Activated CD4-positive, alpha-beta T cell treated with anti-CD3 and anti-CD28 coated beads, Interleukin-2, amount 50 U/mL, for 24 hours (primary cell): ENCODE results near the gene ASTN2.

Source experiments
- DNase-seq, 2 donors: peaks; one replicate each; pipeline ENCODE4 v3.0.0-alpha.2; 2020; ENCODE audit warnings: low read depth in 1 of 2, low spot score in 1 of 2

ASTN2 gene

GRCh38 chr9:116449949-116450348, 964.9 kb downstream of the ASTN2 start:
- no peak for DNase-seq

DNA sequence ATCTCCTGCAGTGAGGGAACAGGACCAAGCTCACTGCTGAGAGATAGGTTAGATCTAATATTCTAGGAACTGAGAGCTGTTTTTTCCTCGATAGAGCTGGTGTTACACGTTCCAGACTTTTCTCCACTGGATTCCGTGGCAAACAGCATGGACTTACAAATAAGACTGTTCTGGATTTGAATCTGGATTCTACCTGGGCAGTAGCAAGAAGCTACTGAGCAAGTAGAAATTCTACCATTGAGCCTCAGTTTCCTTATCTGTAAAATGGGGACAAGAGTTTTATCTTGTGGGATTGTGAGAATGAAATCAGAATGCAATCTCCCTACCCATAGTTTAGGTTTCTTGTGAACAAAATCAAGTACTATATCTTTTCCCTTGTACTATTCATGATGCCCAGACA, 966.4 kb downstream of the ASTN2 start:
- no peak for DNase-seq

GRCh38 chr9:116447934-116448333, 966.9 kb downstream of the ASTN2 start:
- DNase-seq: no peak

- no peak for DNase-seq
Measured at GRCh38 chr9:116442528-116442927, 972.3 kb downstream of the ASTN2 start.

DNA sequence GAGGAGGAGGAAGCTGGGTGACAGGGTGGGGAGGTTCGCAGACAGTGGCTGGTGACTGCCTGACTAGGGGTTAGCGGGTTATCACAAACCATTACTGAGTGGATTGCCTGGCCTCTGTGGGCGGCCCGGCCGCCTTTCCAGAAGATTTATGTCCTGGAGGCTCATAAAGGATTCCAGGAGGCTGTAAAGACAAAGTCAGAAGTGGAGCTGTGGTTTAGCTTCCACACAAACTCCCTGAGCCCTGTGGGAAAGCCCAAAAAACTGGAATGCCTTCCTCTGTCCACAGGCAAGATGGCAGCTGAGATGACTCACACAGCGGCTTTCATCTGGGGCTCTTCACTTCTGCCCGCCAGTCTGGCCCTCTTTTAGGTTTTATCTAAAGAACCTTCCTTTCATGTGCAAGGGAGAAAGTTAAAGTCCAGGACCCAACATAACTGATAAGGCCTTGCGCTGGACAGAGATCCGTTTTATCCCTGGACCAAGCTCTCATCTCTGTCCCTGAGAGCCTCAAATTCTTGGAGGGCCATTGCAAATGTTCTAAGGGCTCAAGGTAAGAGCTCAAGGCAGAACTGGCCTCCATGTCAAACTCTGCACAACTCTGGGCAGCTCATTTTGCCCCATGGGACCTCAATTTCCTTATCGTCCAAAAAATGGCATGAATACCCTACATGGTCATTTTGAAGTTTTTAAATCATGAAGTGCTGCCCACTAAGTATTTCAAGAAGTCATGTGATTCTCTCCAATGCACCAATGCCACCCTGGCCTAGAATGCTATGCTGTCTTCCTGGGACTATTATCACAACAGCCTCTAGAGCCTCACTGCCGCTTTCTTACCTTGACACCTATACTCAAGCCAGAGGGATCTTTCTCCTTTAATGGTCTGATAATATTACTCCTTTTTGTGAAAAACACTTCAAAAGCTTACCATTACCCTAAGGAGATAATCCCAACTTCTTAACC, 977.2 kb downstream of the ASTN2 start:
- DNase-seq: no peak

DNA sequence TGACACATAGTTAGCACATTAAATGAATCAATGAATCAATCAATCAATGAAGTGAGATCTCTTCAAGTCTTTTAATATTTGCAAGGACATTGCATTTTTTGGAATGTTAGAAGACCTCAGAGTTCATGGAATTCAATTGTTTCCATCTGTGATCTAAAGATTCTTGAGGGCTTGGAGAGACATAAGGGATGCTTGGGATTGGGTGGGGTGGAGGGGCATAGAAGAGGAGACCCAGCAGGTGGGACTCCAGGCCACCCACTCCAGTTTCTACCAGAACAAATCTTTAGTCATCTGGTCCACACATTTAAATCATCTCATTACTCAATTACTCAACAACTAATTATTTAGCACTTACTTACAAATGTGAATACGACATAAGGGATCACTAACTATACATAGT, 978.7 kb downstream of the ASTN2 start:
- DNase-seq: no peak

- DNase-seq: no peak
Measured at GRCh38 chr9:116435706-116436105, 979.2 kb downstream of the ASTN2 start.

GRCh38 chr9:116434314-116434713, 980.5 kb downstream of the ASTN2 start:
- DNase-seq: no peak

DNA sequence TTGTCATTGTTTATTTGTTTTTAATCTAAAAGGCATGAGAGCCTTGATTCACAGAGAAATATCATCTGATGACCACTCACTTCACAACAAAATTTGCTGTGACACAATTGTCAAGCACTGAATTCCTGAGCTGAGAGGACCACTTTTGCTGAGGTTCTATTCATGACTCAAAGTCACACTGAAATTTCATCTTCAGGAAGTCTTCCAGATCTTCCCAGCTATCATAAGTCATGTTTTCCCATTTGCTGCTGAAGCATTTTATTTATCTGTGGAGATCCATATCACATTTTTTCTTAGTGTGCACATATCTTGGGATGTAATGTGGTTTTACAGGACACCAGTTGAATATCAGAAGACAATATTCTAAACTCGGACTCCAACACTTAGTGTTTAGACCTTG, 982.8 kb downstream of the ASTN2 start:
- DNase-seq: no peak

DNA sequence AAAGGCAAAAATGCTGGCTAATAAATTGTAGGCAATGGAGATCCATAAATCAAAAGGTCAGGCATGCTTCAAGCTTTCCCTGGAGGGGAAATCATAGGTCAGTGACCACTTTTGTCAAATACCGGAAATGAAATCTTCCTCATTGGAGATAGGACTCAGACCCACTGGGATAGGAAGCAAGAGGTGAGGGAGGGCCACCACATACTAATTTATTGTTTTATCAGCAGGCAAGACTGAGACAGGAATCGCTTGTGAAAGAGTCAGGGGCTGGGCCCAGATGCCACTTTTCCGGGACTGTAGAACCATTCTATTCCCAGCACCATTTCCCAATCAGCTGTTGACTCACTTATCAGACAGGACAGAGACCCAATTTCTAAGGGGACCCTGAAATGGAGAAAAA, 984.0 kb downstream of the ASTN2 start:
- no peak for DNase-seq

GRCh38 chr9:116425244-116425643, 989.6 kb downstream of the ASTN2 start:
- no peak for DNase-seq

GRCh38 chr9:116423149-116423548, 991.7 kb downstream of the ASTN2 start:
- DNase-seq: no peak

DNA sequence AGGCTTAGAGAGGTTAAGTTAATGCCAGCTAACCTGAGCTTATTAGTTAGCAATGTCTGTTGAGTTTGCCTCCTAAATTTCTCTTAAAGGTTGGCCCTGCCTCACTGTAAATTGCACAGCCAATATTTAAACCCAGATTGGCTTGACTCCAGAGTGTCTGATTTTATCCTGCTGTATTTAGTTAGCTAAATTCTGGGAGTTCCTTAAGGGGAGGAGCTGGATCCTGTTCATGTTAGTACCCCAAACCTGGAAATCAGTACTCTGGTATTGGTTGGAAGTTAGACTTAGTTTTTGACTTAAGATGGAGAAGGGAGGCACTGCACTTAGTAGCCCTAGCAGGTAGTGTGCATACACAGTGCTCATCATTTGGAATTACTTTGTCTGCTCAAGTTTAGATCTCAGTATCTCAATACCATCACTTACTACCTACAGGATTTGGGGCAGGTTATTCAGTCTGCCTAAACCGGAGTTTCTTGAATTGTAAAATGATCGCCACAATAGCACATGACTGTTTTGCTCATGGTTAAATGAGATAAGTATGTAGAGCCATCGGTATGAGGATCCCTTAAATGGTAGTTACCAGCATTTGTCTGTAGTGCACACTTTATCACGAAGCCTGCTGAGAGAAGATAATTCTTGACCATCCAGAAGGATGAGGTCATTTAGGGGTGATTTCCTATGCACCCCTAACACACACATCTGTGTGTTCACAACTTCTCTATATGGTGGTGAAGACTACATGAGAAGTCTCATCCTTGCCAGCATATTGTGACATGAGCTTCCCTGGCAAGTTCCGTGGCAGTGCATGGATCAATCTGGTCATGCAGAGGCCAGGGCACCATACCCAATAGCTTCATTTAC, 992.5 kb downstream of the ASTN2 start:
- no peak for DNase-seq

DNA sequence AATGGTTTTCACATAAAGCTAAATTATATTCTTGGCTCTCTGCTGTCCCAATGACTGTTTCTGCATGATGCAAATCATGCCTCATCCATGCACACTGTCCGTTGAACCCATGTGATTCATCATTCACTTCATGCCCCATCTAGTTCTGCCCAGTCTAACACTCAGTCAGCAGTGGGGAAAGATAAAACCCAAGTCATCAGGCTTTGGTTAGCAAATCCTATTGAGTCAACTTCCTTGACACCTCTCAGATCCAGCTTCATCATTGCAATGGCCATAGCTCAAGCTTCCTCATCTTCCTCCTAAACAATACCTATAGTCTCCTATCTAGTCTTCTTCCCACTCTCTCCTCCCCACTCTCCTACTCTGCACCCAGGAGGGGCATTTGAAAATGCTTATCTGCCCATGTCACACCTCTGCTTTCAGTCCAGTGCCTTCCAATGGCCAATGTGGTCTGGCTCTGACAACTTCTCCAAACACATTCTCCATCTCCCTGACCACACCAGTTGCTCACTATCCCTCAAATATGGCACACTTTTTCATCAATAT, 993.8 kb downstream of the ASTN2 start:
- no peak for DNase-seq

GRCh38 chr9:116419181-116419580, 995.7 kb downstream of the ASTN2 start:
- no peak for DNase-seq

GRCh38 chr9:116417464-116417863, 997.4 kb downstream of the ASTN2 start:
- DNase-seq: no peak

DNA sequence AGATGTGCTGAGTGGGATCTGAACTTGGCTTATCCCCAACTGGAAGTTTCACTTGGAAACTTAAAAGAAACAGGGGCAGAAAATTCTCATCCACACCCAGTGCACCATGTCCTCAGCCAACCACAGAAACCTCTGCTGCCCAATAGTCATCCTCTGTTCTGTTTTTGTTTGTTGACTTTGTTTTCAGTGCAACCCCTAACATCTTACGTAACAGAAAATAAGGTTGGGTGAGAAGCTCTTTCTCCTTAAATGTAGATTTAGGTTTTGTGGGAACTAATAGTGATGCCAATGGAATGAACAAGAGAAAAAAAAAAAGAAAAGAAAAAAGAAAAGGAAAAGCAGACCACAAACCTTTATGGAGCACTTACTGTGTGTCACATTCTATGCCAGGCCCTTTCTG, 998.4 kb downstream of the ASTN2 start:
- no peak for DNase-seq

GRCh38 chr9:116414374-116414773, 1000.5 kb downstream of the ASTN2 start:
- no peak for DNase-seq

GRCh38 chr9:116411506-116411905, 1003.4 kb downstream of the ASTN2 start:
- DNase-seq: no peak

DNA sequence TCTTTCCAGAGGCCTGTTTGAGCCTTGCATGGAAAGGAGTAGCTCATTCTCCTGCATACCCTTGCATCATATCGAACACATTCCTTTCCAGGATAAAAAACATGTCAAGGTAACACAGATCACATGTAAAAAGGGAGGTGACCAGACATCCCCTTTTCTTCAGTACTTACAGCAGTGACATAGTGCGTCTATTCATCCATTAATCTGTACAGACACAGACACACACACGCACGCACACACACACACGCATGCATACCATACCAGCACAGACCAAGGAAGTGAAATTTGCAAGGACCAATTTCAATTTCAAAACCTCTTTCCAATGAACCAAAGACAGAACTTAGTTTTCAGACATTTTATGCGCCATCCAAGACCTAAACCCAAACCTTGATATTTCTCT, 1005.2 kb downstream of the ASTN2 start:
- DNase-seq: no peak

DNA sequence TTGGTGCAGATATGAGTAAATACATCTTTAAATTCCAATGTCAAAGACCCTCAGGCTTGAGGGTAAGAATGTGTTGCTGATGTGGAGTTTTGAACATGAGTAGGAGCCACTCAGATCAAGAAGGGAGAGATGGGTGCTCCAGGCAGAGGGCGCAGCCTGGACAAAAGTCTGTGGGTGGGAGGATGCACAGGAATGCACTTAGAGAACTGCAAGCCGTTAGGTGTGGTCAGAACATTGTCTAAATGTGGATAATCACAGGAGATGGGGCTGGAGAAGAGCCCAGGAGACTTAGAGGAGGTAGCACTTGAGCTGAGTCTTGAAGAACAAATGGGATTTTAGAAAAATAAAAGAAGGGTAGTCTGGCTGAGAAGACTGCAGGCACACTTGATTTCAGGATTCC, 1005.7 kb downstream of the ASTN2 start:
- no peak for DNase-seq

DNA sequence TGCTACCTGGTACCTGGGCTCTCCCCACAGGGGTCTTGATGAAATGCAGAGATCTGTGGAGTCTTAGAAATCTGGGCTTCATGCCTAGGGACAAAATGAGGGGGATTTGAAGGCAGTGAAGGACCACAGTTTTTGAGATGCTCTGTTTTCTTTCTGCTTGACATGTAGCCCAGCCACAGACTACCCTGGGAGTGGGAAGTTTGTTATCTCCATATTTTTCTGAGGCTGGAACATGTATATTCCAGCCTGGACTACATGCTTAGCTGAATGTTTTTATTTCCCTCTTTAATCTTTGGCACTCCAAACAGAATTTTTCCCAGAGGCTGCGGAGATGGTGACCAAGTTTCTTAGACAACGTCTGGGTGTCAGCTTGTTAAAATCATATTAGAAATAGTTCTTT, 1008.4 kb downstream of the ASTN2 start:
- DNase-seq: no peak
